Measurements from ENCODE around the gene KLB. TPM values are rescaled to one million over a fixed set of nuclear protein-coding genes. Genes with fewer than 3 reads are reported as not detected.
A peak's percentile ranks its signal among the peaks of the same experiment; 100 is the strongest.
"Not testable (repeated sequence)": the region's sequence is repeated elsewhere in the genome, so short reads cannot be mapped to it uniquely, and the experiment has no call there.

KLB gene
- total RNA-seq, 1 donor from 2014 or later = not detected

GRCh38 chr4:39407584-39407885 is 805 bp downstream of the KLB start:
- Mint-ChIP-seq H3K9me3 (ENCODE audit: low read depth) (no peaks in the 10 kb centered on the region), H3K27me3 (ENCODE audit: low read depth) (peaks cover 3% of the 10 kb centered on the region), H3K36me3 (ENCODE audit: low read depth) (no peaks in the 10 kb centered on the region), H3K4me1 (ENCODE audit: low read depth) (peaks cover 14% of the 10 kb centered on the region), H3K27ac (ENCODE audit: unreplicated experiment) (no peak overlapping the region), H3K4me3 (ENCODE audit: unreplicated experiment) (no peak overlapping the region)
- DNase-seq (ENCODE audit: low spot score) = no peak
- TF ChIP-seq, protein P1, sequence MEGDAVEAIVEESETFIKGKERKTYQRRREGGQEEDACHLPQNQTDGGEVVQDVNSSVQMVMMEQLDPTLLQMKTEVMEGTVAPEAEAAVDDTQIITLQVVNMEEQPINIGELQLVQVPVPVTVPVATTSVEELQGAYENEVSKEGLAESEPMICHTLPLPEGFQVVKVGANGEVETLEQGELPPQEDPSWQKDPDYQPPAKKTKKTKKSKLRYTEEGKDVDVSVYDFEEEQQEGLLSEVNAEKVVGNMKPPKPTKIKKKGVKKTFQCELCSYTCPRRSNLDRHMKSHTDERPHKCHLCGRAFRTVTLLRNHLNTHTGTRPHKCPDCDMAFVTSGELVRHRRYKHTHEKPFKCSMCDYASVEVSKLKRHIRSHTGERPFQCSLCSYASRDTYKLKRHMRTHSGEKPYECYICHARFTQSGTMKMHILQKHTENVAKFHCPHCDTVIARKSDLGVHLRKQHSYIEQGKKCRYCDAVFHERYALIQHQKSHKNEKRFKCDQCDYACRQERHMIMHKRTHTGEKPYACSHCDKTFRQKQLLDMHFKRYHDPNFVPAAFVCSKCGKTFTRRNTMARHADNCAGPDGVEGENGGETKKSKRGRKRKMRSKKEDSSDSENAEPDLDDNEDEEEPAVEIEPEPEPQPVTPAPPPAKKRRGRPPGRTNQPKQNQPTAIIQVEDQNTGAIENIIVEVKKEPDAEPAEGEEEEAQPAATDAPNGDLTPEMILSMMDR (IDR thresholded peaks at IDR 0.05) = no peak

DNA sequence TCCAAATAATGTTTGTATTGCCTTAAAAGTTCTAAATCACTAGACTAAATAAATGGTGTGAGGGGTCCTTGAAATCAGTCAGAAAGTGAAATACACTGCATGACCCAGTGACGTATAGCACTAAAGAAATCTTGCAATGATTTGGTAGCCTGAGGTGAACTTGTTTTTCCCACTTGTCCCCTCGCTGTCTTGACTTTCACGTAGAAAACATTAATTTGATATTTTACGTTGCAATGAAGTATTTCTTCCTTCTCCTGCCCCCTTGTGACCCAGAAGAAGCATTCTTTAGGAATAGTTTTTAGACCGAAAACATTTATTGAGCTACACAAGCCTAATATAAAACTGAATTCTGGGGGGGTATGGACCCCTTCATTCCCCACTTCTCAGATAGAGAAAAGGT is 3.7 kb downstream of the KLB start:
- H3K36me3 Mint-ChIP-seq (ENCODE audit: low read depth) = no peaks in the 10 kb centered on the region
- no peaks in the 10 kb centered on the region for H3K9me3 Mint-ChIP-seq (ENCODE audit: low read depth)

DNA sequence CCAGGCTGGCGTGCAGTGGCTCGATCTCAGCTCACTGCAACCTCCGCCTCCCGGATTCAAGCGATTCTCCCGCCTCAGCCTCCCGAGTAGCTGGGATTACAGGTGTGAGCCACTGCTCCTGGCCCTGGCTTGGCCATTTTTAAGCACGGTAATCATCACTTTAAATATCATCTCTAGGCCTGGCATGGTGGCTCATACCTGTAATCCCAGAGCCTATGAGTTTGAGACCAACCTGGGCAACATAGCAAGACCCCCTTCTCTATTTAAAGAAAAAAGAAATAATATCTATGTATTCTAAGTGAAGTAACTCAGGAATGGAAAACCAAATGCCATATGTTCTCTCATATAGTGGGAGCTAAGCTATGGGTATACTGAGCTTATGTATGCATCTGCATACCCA is 4.8 kb downstream of the KLB start:
- H3K4me1 Mint-ChIP-seq (ENCODE audit: low read depth); H3K36me3 Mint-ChIP-seq (ENCODE audit: low read depth); H3K9me3 Mint-ChIP-seq (ENCODE audit: low read depth): not testable (repeated sequence)

More for the DNA sequence above, 3.7 kb downstream of the KLB start:
- Mint-ChIP-seq H3K27ac (ENCODE audit: unreplicated experiment) (no peak overlapping the region), H3K4me3 (ENCODE audit: unreplicated experiment) (no peak overlapping the region), H3K4me1 (ENCODE audit: low read depth) (peaks cover 7% of the 10 kb centered on the region), H3K27me3 (ENCODE audit: low read depth) (peaks cover 3% of the 10 kb centered on the region)
- DNase-seq (ENCODE audit: low spot score) = no peak
- TF ChIP-seq, protein P1 (IDR thresholded peaks at IDR 0.05) = peak; percentile 57

DNA sequence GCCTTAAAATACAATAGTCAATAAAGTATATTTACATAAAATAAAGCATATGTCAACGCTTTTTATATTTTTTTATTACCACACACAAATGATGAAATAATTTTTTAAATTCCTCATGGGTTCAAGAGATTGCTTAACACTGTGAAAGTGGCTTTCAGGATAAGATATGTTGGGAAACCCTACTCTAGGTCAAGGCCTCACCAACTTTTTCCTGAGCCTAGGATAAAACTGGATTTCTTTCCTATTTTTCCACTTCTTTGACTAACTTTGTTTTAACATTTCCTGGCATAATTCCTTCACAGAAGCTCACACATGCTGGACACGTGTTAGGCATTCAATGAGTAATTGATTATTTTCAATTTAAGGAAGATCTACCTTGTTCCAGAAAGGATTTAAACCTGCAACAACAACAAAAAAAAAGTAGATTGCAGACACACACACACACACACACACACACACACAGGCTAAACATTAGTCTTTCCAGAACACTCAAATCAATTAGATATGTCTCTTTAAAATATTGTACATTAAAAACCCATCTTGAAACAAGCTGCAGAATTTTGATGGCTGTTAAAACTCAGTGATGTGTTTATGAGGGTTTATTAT is 9.1 kb downstream of the KLB start:
- no peak overlapping the region for H3K27ac Mint-ChIP-seq (ENCODE audit: unreplicated experiment)
- no peaks in the 10 kb centered on the region for H3K9me3 Mint-ChIP-seq (ENCODE audit: low read depth)
- no peak overlapping the region for H3K4me3 Mint-ChIP-seq (ENCODE audit: unreplicated experiment)
- no peaks in the 10 kb centered on the region for H3K36me3 Mint-ChIP-seq (ENCODE audit: low read depth)
- H3K27me3 Mint-ChIP-seq (ENCODE audit: low read depth) = no peaks in the 10 kb centered on the region
- TF ChIP-seq, protein P1 (IDR thresholded peaks at IDR 0.05) = no peak
- no peaks in the 10 kb centered on the region for H3K4me1 Mint-ChIP-seq (ENCODE audit: low read depth)
- no peak for DNase-seq (ENCODE audit: low spot score)

More for the DNA sequence above, 4.8 kb downstream of the KLB start:
- not testable (repeated sequence) for H3K27ac Mint-ChIP-seq (ENCODE audit: unreplicated experiment); H3K4me3 Mint-ChIP-seq (ENCODE audit: unreplicated experiment); H3K27me3 Mint-ChIP-seq (ENCODE audit: low read depth); DNase-seq (ENCODE audit: low spot score)

GRCh38 chr4:39422247-39422646 is 15.5 kb downstream of the KLB start:
- H3K27ac Mint-ChIP-seq (ENCODE audit: unreplicated experiment) = no peak overlapping the region
- no peak overlapping the region for H3K4me3 Mint-ChIP-seq (ENCODE audit: unreplicated experiment)
- no peaks in the 10 kb centered on the region for H3K4me1 Mint-ChIP-seq (ENCODE audit: low read depth)
- no peaks in the 10 kb centered on the region for H3K27me3 Mint-ChIP-seq (ENCODE audit: low read depth)
- H3K9me3 Mint-ChIP-seq (ENCODE audit: low read depth) = no peaks in the 10 kb centered on the region
- DNase-seq (ENCODE audit: low spot score) = no peak
- H3K36me3 Mint-ChIP-seq (ENCODE audit: low read depth) = no peaks in the 10 kb centered on the region
- TF ChIP-seq, protein P1 (IDR thresholded peaks at IDR 0.05) = no peak

GRCh38 chr4:39425297-39425696 is 18.6 kb downstream of the KLB start:
- not testable (repeated sequence) for H3K9me3 Mint-ChIP-seq (ENCODE audit: low read depth); H3K27me3 Mint-ChIP-seq (ENCODE audit: low read depth); H3K27ac Mint-ChIP-seq (ENCODE audit: unreplicated experiment); H3K36me3 Mint-ChIP-seq (ENCODE audit: low read depth); H3K4me3 Mint-ChIP-seq (ENCODE audit: unreplicated experiment); H3K4me1 Mint-ChIP-seq (ENCODE audit: low read depth); DNase-seq (ENCODE audit: low spot score)

All from chondrocyte (in vitro differentiated cells).